GM23338 (cell line): ENCODE data around the gene VSTM2L. TPM values are rescaled to one million over a fixed set of nuclear protein-coding genes. Genes with fewer than 3 reads are reported as not detected.

ENCODE experiments used
- ATAC-seq: fragments of 200-7000 bp; cut with Tn5 transposase; 3 replicates; pipeline ENCODE4 v1.9.1; 2020
- DNase-seq: peaks from one replicate; pipeline ENCODE4 v3.0.0-alpha.2; 2015; ENCODE audit warnings: low spot score
- H2AFZ ChIP-seq: fragments of 200-600 bp; sonication (generic); 2 replicates; pipeline ENCODE4 v1.8.0; 2016; ENCODE audit warnings: antibody characterized with exemption, mild to moderate bottlenecking, moderate library complexity
- H3F3A ChIP-seq: fragments of 200-600 bp; sonication (generic); replicated peaks from 2 replicates; pipeline ENCODE4 v1.8.0; 2017; ENCODE audit warnings: antibody characterized with exemption, mixed run types, low read depth
- H3K27ac ChIP-seq: fragments of 200-600 bp; sonication (generic); 2 replicates; pipeline ENCODE4 v1.6.1; 2016; ENCODE audit warnings: low read depth
- H3K27me3 ChIP-seq: fragments of 200-600 bp; sonication (generic); 2 replicates; pipeline ENCODE4 v1.8.0; 2016; ENCODE audit warnings: mild to moderate bottlenecking, mixed run types, moderate library complexity; ENCODE audit not compliant: insufficient read depth
- H3K36me3 ChIP-seq: fragments of 200-600 bp; sonication (generic); 2 replicates; pipeline ENCODE4 v1.8.0; 2016; ENCODE audit warnings: mild to moderate bottlenecking; ENCODE audit not compliant: insufficient read depth
- H3K4me1 ChIP-seq: fragments of 200-600 bp; sonication (generic); 2 replicates; pipeline ENCODE4 v1.8.0; 2016; ENCODE audit warnings: mild to moderate bottlenecking, moderate library complexity; ENCODE audit not compliant: insufficient read depth
- H3K4me2 ChIP-seq: fragments of 200-600 bp; sonication (generic); 2 replicates; pipeline ENCODE4 v1.7.1; 2017; ENCODE audit warnings: mixed run types
- H3K4me3 ChIP-seq: fragments of 200-600 bp; sonication (generic); 2 replicates; pipeline ENCODE4 v1.6.1; 2016; ENCODE audit warnings: mixed run types
- H3K79me2 ChIP-seq: fragments of 200-600 bp; sonication (generic); replicated peaks from 2 replicates; pipeline ENCODE4 v1.8.0; 2017; ENCODE audit warnings: mild to moderate bottlenecking; ENCODE audit not compliant: insufficient read depth
- H3K9me2 ChIP-seq: fragments of 200-600 bp; sonication (generic); 2 replicates; pipeline ENCODE4 v1.8.0; 2017; ENCODE audit not compliant: insufficient read depth
- H4K20me1 ChIP-seq: fragments of 200-600 bp; sonication (generic); replicated peaks from 2 replicates; pipeline ENCODE4 v1.8.0; 2017; ENCODE audit warnings: mild to moderate bottlenecking; ENCODE audit not compliant: insufficient read depth
- H3K27ac Mint-ChIP-seq: 2 replicates; pipeline ENCODE4 v1.8.0; 2020; ENCODE audit warnings: inconsistent platforms, mild to moderate bottlenecking, moderate library complexity, mixed read lengths
- H3K27me3 Mint-ChIP-seq: 3 replicates; pipeline ENCODE4 v1.8.0; 2022; ENCODE audit warnings: low read depth, mild to moderate bottlenecking, moderate library complexity, mixed read lengths, inconsistent platforms; ENCODE audit not compliant: insufficient read depth, poor library complexity
- H3K36me3 Mint-ChIP-seq: 3 replicates; pipeline ENCODE4 v1.8.0; 2021; ENCODE audit warnings: low read depth, mild to moderate bottlenecking, inconsistent platforms, moderate library complexity, mixed read lengths
- H3K4me1 Mint-ChIP-seq: 3 replicates; pipeline ENCODE4 v1.8.0; 2020; ENCODE audit warnings: mild to moderate bottlenecking, inconsistent platforms, mixed read lengths
- H3K4me3 Mint-ChIP-seq: 3 replicates; pipeline ENCODE4 v1.8.0; 2021; ENCODE audit warnings: moderate library complexity, mild to moderate bottlenecking, inconsistent platforms, mixed read lengths
- H3K9me3 Mint-ChIP-seq: 3 replicates; pipeline ENCODE4 v1.8.0; 2020; ENCODE audit warnings: moderate library complexity, mild to moderate bottlenecking, inconsistent platforms, mixed read lengths
- CREB1 ChIP-seq: fragments of 250-450 bp; sonication (Bioruptor Pico); IDR thresholded peaks from 2 replicates; pipeline ENCODE4 v1.5.0; 2020; ENCODE audit warnings: low read depth, mild to moderate bottlenecking, moderate library complexity
- CTCF ChIP-seq, 2 experiments: fragments of 200-600 bp in 1 of 2; sonication (generic) in 1 of 2; conservative IDR thresholded peaks; 2 replicates each; pipeline versions ENCODE4 v1.5.1 to v1.6.1; 2016 to 2017; ENCODE audit warnings: antibody characterized with exemption in 2 of 2, low read depth in 2 of 2, mild to moderate bottlenecking in 2 of 2, moderate library complexity in 1 of 2
- ZNF114 ChIP-seq: fragments of 250-450 bp; sonication (Bioruptor Pico); IDR thresholded peaks from 2 replicates; pipeline ENCODE4 v1.5.0; 2020; ENCODE audit warnings: mild to moderate bottlenecking, moderate library complexity
- ZNF331 ChIP-seq: fragments of 250-450 bp; sonication (Bioruptor Pico); IDR thresholded peaks from 2 replicates; pipeline ENCODE4 v1.5.0; 2020; ENCODE audit warnings: low read depth, mild to moderate bottlenecking, moderate library complexity
- ZNF462 ChIP-seq: fragments of 250-450 bp; sonication (Bioruptor Pico); IDR thresholded peaks from 2 replicates; pipeline ENCODE4 v1.5.0; 2020; ENCODE audit warnings: mild to moderate bottlenecking, moderate library complexity
- polyA plus RNA-seq: library from polyadenylated mRNA; unstranded; fragments of >200 nt; fragmentation: Nextera tagmentation; extraction: Ambion mirVana; gene quantifications from 2 replicates; pipeline ENCODE4 v1.2.1, GENCODE V29; 2016
- total RNA-seq: library from RNA; depleted of rRNA; stranded (reverse); fragments of >200 nt; shearing (Covaris generic); gene quantifications from 2 replicates; pipeline ENCODE4 v1.2.3, GENCODE V29; 2014

VSTM2L gene
- total and polyA plus RNA-seq, 2 experiments from 2014 or later = 0.60 to 1.9 TPM

DNA sequence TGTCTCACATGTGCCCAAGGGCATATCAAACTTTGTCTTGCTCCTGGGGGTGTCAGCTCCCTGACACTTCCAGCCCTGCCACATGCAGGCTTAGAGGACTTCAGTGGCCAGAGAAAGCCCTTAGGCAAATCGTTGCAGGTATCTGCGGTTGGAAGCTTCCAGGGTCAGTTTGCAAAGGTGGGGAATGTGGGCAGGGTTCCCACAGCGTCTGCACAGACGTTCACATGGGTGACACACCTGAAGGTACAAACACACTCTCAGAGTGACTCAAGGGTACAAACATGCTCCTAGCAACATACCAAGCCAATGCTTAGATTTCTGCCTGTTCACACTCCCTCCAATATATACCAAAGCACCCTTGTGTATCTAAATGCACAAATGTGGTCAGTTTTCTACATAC, 30.0 kb downstream of the VSTM2L start (continued):
- TF ChIP-seq CTCF (conservative IDR thresholded peaks at IDR 0.05; ENCODE audit: low read depth in 2 of 2) = no peak
- no peak for TF ChIP-seq CREB1 (CRISPR knock-in tag)
- TF ChIP-seq ZNF114 (CRISPR knock-in tag) = no peak

DNA sequence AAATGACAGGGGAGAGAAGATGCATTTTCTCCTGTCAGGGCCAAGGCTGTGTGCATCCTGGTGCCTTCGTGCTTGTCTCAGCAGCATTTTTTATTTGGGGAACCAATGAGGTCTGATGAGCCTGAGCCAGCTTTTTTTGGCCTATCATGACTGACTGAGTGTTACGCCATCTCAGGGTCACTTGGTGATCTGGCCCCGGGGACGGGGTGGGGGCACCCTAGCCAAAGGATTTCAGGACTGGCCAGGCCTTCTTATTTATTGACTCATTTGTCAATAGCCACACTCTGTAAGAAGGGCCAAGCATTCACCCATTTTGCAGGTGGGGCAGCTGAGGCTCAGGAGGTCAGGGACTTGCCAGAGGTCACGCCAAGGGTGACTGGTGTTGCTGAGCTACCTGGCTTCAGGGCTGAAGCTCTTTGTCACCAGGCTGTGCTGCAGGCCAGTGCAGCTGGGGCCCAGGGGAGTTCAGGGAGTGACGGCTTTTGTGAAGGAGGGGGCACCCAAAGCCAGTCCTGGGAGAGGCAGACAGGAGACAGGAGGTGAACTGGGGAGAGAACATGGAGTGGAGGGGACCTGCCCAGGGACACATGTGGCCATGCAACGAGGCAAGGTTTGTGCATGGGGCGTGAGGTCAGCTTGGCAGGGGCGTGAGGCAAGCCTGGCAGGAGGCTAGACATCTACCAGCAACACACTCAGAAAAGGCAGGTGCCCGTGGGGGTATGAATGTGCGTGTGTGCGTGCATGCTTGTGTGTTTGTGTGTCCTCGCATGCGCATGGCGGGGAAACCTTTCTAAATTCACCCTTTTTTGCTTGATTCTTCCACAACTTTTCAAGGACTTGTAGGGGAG, 31.1 kb downstream of the VSTM2L start:
- H3K4me3 ChIP-seq = no peak overlapping the region
- no peaks in the 10 kb centered on the region for H3K9me2 ChIP-seq
- no peaks in the 10 kb centered on the region for H3K9me3 Mint-ChIP-seq
- no peak overlapping the region for H3K27ac ChIP-seq
- TF ChIP-seq ZNF462 (CRISPR knock-in tag) (no peak), ZNF331 (CRISPR knock-in tag) (no peak)
- no peak overlapping the region for H3K27ac Mint-ChIP-seq
- no peaks in the 10 kb centered on the region for H3F3A ChIP-seq
- no peaks in the 10 kb centered on the region for H3K36me3 ChIP-seq
- H3K4me3 Mint-ChIP-seq = no peak overlapping the region
- H3K36me3 Mint-ChIP-seq = no peaks in the 10 kb centered on the region; the same call in 2 of the 3 replicates
- peaks cover 11% of the 10 kb centered on the region for H3K27me3 Mint-ChIP-seq
- H3K27me3 ChIP-seq = no peaks in the 10 kb centered on the region
- no peak for ATAC-seq
- H4K20me1 ChIP-seq = no peaks in the 10 kb centered on the region
- H2AFZ ChIP-seq = no peak overlapping the region
- no peaks in the 10 kb centered on the region for H3K79me2 ChIP-seq
- 0 out of 2 replicates have a peak overlapping the region, but pooled peaks have one; percentile 6 for H3K4me2 ChIP-seq
- no peak for DNase-seq
- peaks cover 15% of the 10 kb centered on the region; the same call in 1 of the 2 replicates for H3K4me1 ChIP-seq
- peaks cover 36% of the 10 kb centered on the region for H3K4me1 Mint-ChIP-seq
